ENCODE measurements around the gene SLC35E4. TPM values are rescaled to one million over a fixed set of nuclear protein-coding genes. Genes with fewer than 3 reads are reported as not detected.
A peak's percentile ranks its signal among the peaks of the same experiment; 100 is the strongest.

The SLC35E4 gene
- total RNA-seq, 2 experiments from 2014 or later = 2.1 to 2.9 TPM

- Histone ChIP-seq H3K36me3 (ENCODE audit: insufficient read depth, low read length) (no peaks in the 10 kb centered on the region), H3K4me1 (ENCODE audit: insufficient read depth, low read length) (peaks cover 31% of the 10 kb centered on the region), H3K27me3 (ENCODE audit: control insufficient read depth in 1 of 2, insufficient read depth in 2 of 2, low read length in 2 of 2) (no peaks in the 10 kb centered on the region), H3K4me3 (ENCODE audit: low read length) (no peak overlapping the region), H3K27ac (ENCODE audit: low read depth in 1 of 2, low read length in 2 of 2) (no peak overlapping the region), H3K9me3 (ENCODE audit: control insufficient read depth in 1 of 2, insufficient read depth in 1 of 2, low read length in 2 of 2) (no peaks in the 10 kb centered on the region)
- ATAC-seq (ENCODE audit: poor library complexity) (no peak), DNase-seq (peak in 3 of 14 experiments; percentile 9 to 62 (median 53))
- Mint-ChIP-seq H3K9me3 (no peaks in the 10 kb centered on the region), H3K4me1 (ENCODE audit: low read depth) (peaks cover 16% of the 10 kb centered on the region), H3K27me3 (no peaks in the 10 kb centered on the region), H3K36me3 (ENCODE audit: low read depth) (no peaks in the 10 kb centered on the region), H3K27ac (no peak overlapping the region), H3K4me3 (no peak overlapping the region)
- ChIA-PET POLR2A (no interaction called here), CTCF (no interaction called here)
- intact Hi-C loops (cut with DNase I, micrococcal nuclease) = no loop called here
- no peak for TF ChIP-seq CTCF (IDR thresholded peaks at IDR 0.05)
These were observed 25.3 kb upstream of the SLC35E4 start for GRCh38 chr22:30610299-30610698.

GRCh38 chr22:30611197-30611596 lies 24.4 kb upstream of the SLC35E4 start:
- no peak overlapping the region for H3K4me3 ChIP-seq (ENCODE audit: low read length)
- no peaks in the 10 kb centered on the region for H3K27me3 Mint-ChIP-seq
- H3K4me1 ChIP-seq (ENCODE audit: insufficient read depth, low read length) = peaks cover 23% of the 10 kb centered on the region
- POLR2A ChIA-PET = no interaction called here
- ATAC-seq (ENCODE audit: poor library complexity) = no peak
- no peak overlapping the region for H3K4me3 Mint-ChIP-seq
- no peaks in the 10 kb centered on the region for H3K27me3 ChIP-seq (ENCODE audit: control insufficient read depth in 1 of 2, insufficient read depth in 2 of 2, low read length in 2 of 2)
- CTCF ChIA-PET = no interaction called here
- TF ChIP-seq CTCF (IDR thresholded peaks at IDR 0.05) = no peak
- no peaks in the 10 kb centered on the region for H3K9me3 Mint-ChIP-seq
- H3K36me3 ChIP-seq (ENCODE audit: insufficient read depth, low read length) = no peaks in the 10 kb centered on the region
- H3K9me3 ChIP-seq (ENCODE audit: control insufficient read depth in 1 of 2, insufficient read depth in 1 of 2, low read length in 2 of 2) = no peaks in the 10 kb centered on the region
- H3K27ac ChIP-seq (ENCODE audit: low read depth in 1 of 2, low read length in 2 of 2) = no peak overlapping the region
- no peak for DNase-seq
- H3K36me3 Mint-ChIP-seq (ENCODE audit: low read depth) = no peaks in the 10 kb centered on the region
- no peak overlapping the region for H3K27ac Mint-ChIP-seq
- intact Hi-C loops (cut with DNase I, micrococcal nuclease) = no loop called here
- peaks cover 10% of the 10 kb centered on the region for H3K4me1 Mint-ChIP-seq (ENCODE audit: low read depth)

GRCh38 chr22:30612789-30613188 lies 22.8 kb upstream of the SLC35E4 start:
- no peaks in the 10 kb centered on the region for H3K9me3 Mint-ChIP-seq
- no peaks in the 10 kb centered on the region for H3K36me3 Mint-ChIP-seq (ENCODE audit: low read depth)
- ChIA-PET POLR2A (no interaction called here), CTCF (no interaction called here)
- Histone ChIP-seq H3K4me1 (ENCODE audit: insufficient read depth, low read length) (peaks cover 7% of the 10 kb centered on the region), H3K9me3 (ENCODE audit: control insufficient read depth in 1 of 2, insufficient read depth in 1 of 2, low read length in 2 of 2) (no peaks in the 10 kb centered on the region), H3K4me3 (ENCODE audit: low read length) (no peak overlapping the region), H3K27ac (ENCODE audit: low read depth in 1 of 2, low read length in 2 of 2) (no peak overlapping the region), H3K36me3 (ENCODE audit: insufficient read depth, low read length) (no peaks in the 10 kb centered on the region), H3K27me3 (ENCODE audit: control insufficient read depth in 1 of 2, insufficient read depth in 2 of 2, low read length in 2 of 2) (no peaks in the 10 kb centered on the region)
- H3K4me3 Mint-ChIP-seq = no peak overlapping the region
- DNase-seq (no peak), ATAC-seq (ENCODE audit: poor library complexity) (no peak)
- no peaks in the 10 kb centered on the region for H3K4me1 Mint-ChIP-seq (ENCODE audit: low read depth)
- intact Hi-C loops (cut with DNase I, micrococcal nuclease) = no loop called here
- H3K27me3 Mint-ChIP-seq = no peaks in the 10 kb centered on the region
- H3K27ac Mint-ChIP-seq = no peak overlapping the region
- TF ChIP-seq CTCF (IDR thresholded peaks at IDR 0.05) = no peak
